Endothelial cell of umbilical vein (primary cell): ENCODE results near the gene TRERF1. TPM values are rescaled to one million over a fixed set of nuclear protein-coding genes. Genes with fewer than 3 reads are reported as not detected.
A peak's percentile ranks its signal among the peaks of the same experiment; 100 is the strongest.

ENCODE experiments used
- BruUV-seq: library from RNA; stranded (reverse); fragments of 400-500 nt; replicated peaks from 2 replicates; lab custom pipeline; 2021; lab: Mats Ljungman, UMichigan
- CTCF ChIA-PET: fragments of 300-600, 350-600 bp; sonication (Branson Sonifier 250); formaldehyde crosslinking; loops from one replicate; lab custom pipeline; 2021; ENCODE audit warnings: antibody characterized with exemption, inconsistent platforms; lab: Charles Lee
- POLR2A ChIA-PET: fragments of 300-600, 350-600 bp; sonication (Branson Sonifier 250); formaldehyde crosslinking; loops from one replicate; lab custom pipeline; 2021; ENCODE audit warnings: antibody characterized with exemption, inconsistent platforms; lab: Charles Lee
- DNase-seq: peaks from one replicate; pipeline ENCODE4 v3.0.0-alpha.2; 2011; ENCODE audit warnings: low read depth, low spot score
- FAIRE-seq: peaks from 2 replicates; lab custom pipeline; 2011; peaks lifted over from hg19 to GRCh38; lab: Jason Lieb, UNC
- H2AFZ ChIP-seq: 2 replicates; pipeline ENCODE4 v1.6.0; 2012; ENCODE audit warnings: low read depth, low read length, control low read depth, inconsistent platforms
- H3K27ac ChIP-seq: 2 replicates; pipeline ENCODE4 v1.5.1; 2011; ENCODE audit warnings: low read depth, mild to moderate bottlenecking, control low read depth, low read length, moderate library complexity; ENCODE audit not compliant: insufficient read depth
- H3K27me3 ChIP-seq, 2 experiments: 2 replicates each; pipeline versions ENCODE4 v1.6.0 to v1.6.1; 2011; ENCODE audit warnings: low read length in 2 of 2, mixed read lengths in 1 of 2; ENCODE audit not compliant: control insufficient read depth in 2 of 2, insufficient read depth in 2 of 2
- H3K36me3 ChIP-seq, 2 experiments: 2 replicates in 1 of 2; 3 replicates in 1 of 2; pipeline ENCODE4 v1.5.1; 2011; ENCODE audit warnings: low read length in 2 of 2, mild to moderate bottlenecking in 1 of 2, moderate library complexity in 1 of 2; ENCODE audit not compliant: control insufficient read depth in 2 of 2, insufficient read depth in 2 of 2; ENCODE audit errors: extremely low read depth in 1 of 2
- H3K4me1 ChIP-seq: 3 replicates; pipeline ENCODE4 v1.5.1; 2011; ENCODE audit warnings: mild to moderate bottlenecking, low read length; ENCODE audit not compliant: control insufficient read depth, insufficient read depth; ENCODE audit errors: extremely low read depth
- H3K4me2 ChIP-seq: 2 replicates; pipeline ENCODE4 v1.6.1; 2011; ENCODE audit warnings: low read length, control low read depth, mixed read lengths; ENCODE audit not compliant: insufficient read depth
- H3K4me3 ChIP-seq, 3 experiments: fragments of 200-600 bp in 1 of 3; sonication (generic), shearing (Covaris generic) in 1 of 3; replicated peaks in 1 of 3; 2 replicates each; pipeline ENCODE4 v1.5.1; 2011 to 2016; ENCODE audit warnings: control low read depth in 3 of 3, low read length in 3 of 3, mild to moderate bottlenecking in 2 of 3, inconsistent platforms in 1 of 3, low read depth in 1 of 3, moderate library complexity in 1 of 3; ENCODE audit not compliant: insufficient read depth in 1 of 3
- H3K79me2 ChIP-seq: 2 replicates; pipeline ENCODE4 v1.6.0; 2012; ENCODE audit warnings: low read length, inconsistent platforms; ENCODE audit not compliant: control insufficient read depth, insufficient read depth
- H3K9ac ChIP-seq: replicated peaks from 2 replicates; pipeline ENCODE3; 2011; ENCODE audit warnings: low read length, control low read depth; ENCODE audit not compliant: insufficient read depth; ENCODE audit errors: extremely low read depth
- H3K9me1 ChIP-seq: replicated peaks from 3 replicates; pipeline ENCODE4 v1.6.0; 2011; ENCODE audit warnings: mild to moderate bottlenecking, low read length; ENCODE audit not compliant: control insufficient read depth, insufficient read depth; ENCODE audit errors: extremely low read depth
- H3K9me3 ChIP-seq: replicated peaks from 2 replicates; pipeline ENCODE4 v1.5.1; 2012; ENCODE audit warnings: low read length, inconsistent platforms; ENCODE audit not compliant: control insufficient read depth, insufficient read depth
- H4K20me1 ChIP-seq: replicated peaks from 2 replicates; pipeline ENCODE3; 2011; ENCODE audit warnings: mild to moderate bottlenecking, low read length; ENCODE audit not compliant: control insufficient read depth, insufficient read depth; ENCODE audit errors: extremely low read depth
- EZH2 ChIP-seq: IDR thresholded peaks from 2 replicates; pipeline ENCODE4 v1.6.1; 2012; ENCODE audit warnings: borderline replicate concordance, low read depth, mild to moderate bottlenecking, moderate library complexity, low read length, inconsistent platforms; ENCODE audit not compliant: severe bottlenecking
- FOS ChIP-seq: IDR thresholded peaks from 2 replicates; pipeline ENCODE4 v1.6.1; 2011; ENCODE audit warnings: mild to moderate bottlenecking, low read length, moderate library complexity, borderline replicate concordance; ENCODE audit not compliant: insufficient read depth
- GATA2 ChIP-seq: IDR thresholded peaks from 2 replicates; pipeline ENCODE4 v1.7.0; 2011; ENCODE audit warnings: low read depth, mild to moderate bottlenecking, moderate library complexity, mixed read lengths, low read length; ENCODE audit not compliant: insufficient read length, insufficient read depth
- JUN ChIP-seq: IDR thresholded peaks from 2 replicates; pipeline ENCODE4 v1.6.1; 2011; ENCODE audit warnings: borderline replicate concordance, low read depth; ENCODE audit not compliant: insufficient read length, insufficient read depth
- MYC ChIP-seq: IDR thresholded peaks from one replicate; pipeline ENCODE4 v1.6.1; 2011; ENCODE audit warnings: mild to moderate bottlenecking, low read depth, low read length
- POLR2A ChIP-seq: IDR thresholded peaks from 2 replicates; pipeline ENCODE4 v1.6.1; 2012; ENCODE audit warnings: low read depth, mild to moderate bottlenecking, control low read depth, low read length
- POLR2AphosphoS5 ChIP-seq: IDR thresholded peaks from 2 replicates; pipeline ENCODE4 v1.6.1; 2012; ENCODE audit warnings: low read depth, mild to moderate bottlenecking, control low read depth, low read length, moderate library complexity; ENCODE audit not compliant: insufficient read depth
- dilution Hi-C: fragments of 300-500 bp; cut with MboI; formaldehyde crosslinking; loops from one replicate; pipeline ENCODE4 v1.15.0; 2019; ENCODE audit warnings: low sequenced_read_pairs; ENCODE audit not compliant: extremely low pct_ligation_motif_present
- intact Hi-C: fragments of 100-400 bp; cut with micrococcal nuclease; formaldehyde crosslinking; loops from one replicate; pipeline ENCODE4 v1.10.0; 2022
- polyA plus RNA-seq, 4 experiments: library from polyadenylated mRNA; depleted of rRNA in 3 of 4; stranded (reverse) in 3 of 4; unstranded in 1 of 4; fragments of >200 nt; gene quantifications; 2 replicates each; pipeline versions ENCODE4 v1.2.1 to v1.2.3, GENCODE V29; 2011 to 2012; ENCODE audit warnings: missing spikeins in 1 of 4
- total RNA-seq: library from RNA; stranded (reverse); gene quantifications from 2 replicates; pipeline ENCODE4 v1.2.3, GENCODE V29; 2021
- TF ChIP-seq, protein P1 (sequence below), 2 donors: IDR thresholded peaks; 1 replicate in 1 of 2; 2 replicates in 1 of 2; pipeline ENCODE4 v1.5.1; 2011; ENCODE audit warnings: low read length in 2 of 2, mild to moderate bottlenecking in 2 of 2, moderate library complexity in 2 of 2, control low read depth in 1 of 2, inconsistent platforms in 1 of 2, low read depth in 1 of 2; ENCODE audit not compliant: insufficient read depth in 1 of 2; ENCODE audit errors: extremely low read depth in 1 of 2
- TF ChIP-seq, protein P2 (sequence below): IDR thresholded peaks from 2 replicates; pipeline ENCODE4 v1.6.1; 2011; ENCODE audit not compliant: insufficient read depth, insufficient read length

TRERF1 gene
- total and polyA plus RNA-seq, 2 donors (not counting 3 experiments of a cell fraction or from before 2014, with no cell fraction given), result 0.73 to 5.5 TPM

DNA sequence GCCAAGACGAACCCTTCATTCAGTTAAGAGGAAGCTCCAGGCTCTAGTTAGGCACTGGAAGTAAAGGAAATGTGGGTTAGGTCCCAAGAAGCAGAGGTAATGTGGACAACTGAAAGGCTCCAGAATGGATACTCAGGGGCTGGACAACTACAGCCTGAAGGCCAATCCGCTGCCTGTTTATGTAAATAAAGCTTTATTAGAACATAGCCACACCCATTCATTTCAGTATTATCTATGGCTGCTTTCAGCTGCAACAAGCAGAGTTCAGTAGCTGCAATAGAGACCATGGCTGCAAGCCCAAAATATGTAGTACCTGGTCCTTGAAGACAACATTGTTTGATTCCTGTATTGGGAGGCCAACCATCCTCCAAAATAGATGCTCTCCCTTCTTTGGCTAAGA, 133.2 kb downstream of the TRERF1 start:
- Histone ChIP-seq H3K9me1 (no peaks in the 10 kb centered on the region), H3K9me3 (no peaks in the 10 kb centered on the region), H3K9ac (no peak overlapping the region), H3K27me3 (no peaks in the 10 kb centered on the region), H3K4me2 (no peak overlapping the region), H3K4me3 (no peak overlapping the region), H3K79me2 (no peaks in the 10 kb centered on the region), H4K20me1 (no peaks in the 10 kb centered on the region), H3K36me3 (no peaks in the 10 kb centered on the region), H3K4me1 (peaks cover 21% of the 10 kb centered on the region), H3K27ac (no peak overlapping the region), H2AFZ (no peak overlapping the region)
- TF ChIP-seq FOS (no peak), GATA2 (no peak), JUN (no peak), EZH2 (no peak), POLR2A (no peak), POLR2AphosphoS5 (no peak), MYC (no peak)
- TF ChIP-seq, protein P1, sequence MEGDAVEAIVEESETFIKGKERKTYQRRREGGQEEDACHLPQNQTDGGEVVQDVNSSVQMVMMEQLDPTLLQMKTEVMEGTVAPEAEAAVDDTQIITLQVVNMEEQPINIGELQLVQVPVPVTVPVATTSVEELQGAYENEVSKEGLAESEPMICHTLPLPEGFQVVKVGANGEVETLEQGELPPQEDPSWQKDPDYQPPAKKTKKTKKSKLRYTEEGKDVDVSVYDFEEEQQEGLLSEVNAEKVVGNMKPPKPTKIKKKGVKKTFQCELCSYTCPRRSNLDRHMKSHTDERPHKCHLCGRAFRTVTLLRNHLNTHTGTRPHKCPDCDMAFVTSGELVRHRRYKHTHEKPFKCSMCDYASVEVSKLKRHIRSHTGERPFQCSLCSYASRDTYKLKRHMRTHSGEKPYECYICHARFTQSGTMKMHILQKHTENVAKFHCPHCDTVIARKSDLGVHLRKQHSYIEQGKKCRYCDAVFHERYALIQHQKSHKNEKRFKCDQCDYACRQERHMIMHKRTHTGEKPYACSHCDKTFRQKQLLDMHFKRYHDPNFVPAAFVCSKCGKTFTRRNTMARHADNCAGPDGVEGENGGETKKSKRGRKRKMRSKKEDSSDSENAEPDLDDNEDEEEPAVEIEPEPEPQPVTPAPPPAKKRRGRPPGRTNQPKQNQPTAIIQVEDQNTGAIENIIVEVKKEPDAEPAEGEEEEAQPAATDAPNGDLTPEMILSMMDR (IDR thresholded peaks at IDR 0.05; ENCODE audit: extremely low read depth in 1 of 2, insufficient read depth in 1 of 2, low read depth in 1 of 2, low read length in 2 of 2), result no peak
- TF ChIP-seq, protein P2, sequence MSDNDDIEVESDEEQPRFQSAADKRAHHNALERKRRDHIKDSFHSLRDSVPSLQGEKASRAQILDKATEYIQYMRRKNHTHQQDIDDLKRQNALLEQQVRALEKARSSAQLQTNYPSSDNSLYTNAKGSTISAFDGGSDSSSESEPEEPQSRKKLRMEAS, result no peak
- intact Hi-C loops, result no loop called here
- DNase-seq, result no peak
- POLR2A ChIA-PET, result no interaction called here
- dilution Hi-C loops, result no loop called here
- peak; percentile 38 for FAIRE-seq
- CTCF ChIA-PET, result interaction anchor here (1.3 to 2.6 kb wide), 2 partner anchors 9 to 229 kb away, joined by 5 to 11 read pairs; no protein-coding TSS in a partner anchor
- BruUV-seq, result no TSS peak
